ENCODE measurements around the gene PEX7.

GRCh38 chr6:136927292-136927691 is 104.9 kb downstream of the PEX7 start:
- TF ChIP-seq CTCF (IDR thresholded peaks at IDR 0.05; ENCODE audit: low read depth, low read length, poor library complexity, severe bottlenecking) = peak; percentile 27
- TF ChIP-seq EZH2phosphoT487 (IDR thresholded peaks at IDR 0.05; ENCODE audit: borderline replicate concordance, low read length) = no peak
